Subcutaneous preadipocyte (primary cell): ENCODE results near the gene DGCR6L. TPM values are rescaled to one million over a fixed set of nuclear protein-coding genes. Genes with fewer than 3 reads are reported as not detected.

Experiments used
- total RNA-seq: library from RNA; depleted of rRNA; stranded (reverse); fragments of >200 nt; gene quantifications from 2 replicates; pipeline ENCODE4 v1.2.3, GENCODE V29; 2012

DGCR6L gene
- 35.0 and 41.5 TPM in 2 replicates for total RNA-seq

GRCh38 chr22:20319745-20320658, at the start of gene DGCR6L:
Gene DGCR6L (minus strand): TSS chr22:20320060. CDS start chr22:20319988, 72 bp downstream.

DNA sequence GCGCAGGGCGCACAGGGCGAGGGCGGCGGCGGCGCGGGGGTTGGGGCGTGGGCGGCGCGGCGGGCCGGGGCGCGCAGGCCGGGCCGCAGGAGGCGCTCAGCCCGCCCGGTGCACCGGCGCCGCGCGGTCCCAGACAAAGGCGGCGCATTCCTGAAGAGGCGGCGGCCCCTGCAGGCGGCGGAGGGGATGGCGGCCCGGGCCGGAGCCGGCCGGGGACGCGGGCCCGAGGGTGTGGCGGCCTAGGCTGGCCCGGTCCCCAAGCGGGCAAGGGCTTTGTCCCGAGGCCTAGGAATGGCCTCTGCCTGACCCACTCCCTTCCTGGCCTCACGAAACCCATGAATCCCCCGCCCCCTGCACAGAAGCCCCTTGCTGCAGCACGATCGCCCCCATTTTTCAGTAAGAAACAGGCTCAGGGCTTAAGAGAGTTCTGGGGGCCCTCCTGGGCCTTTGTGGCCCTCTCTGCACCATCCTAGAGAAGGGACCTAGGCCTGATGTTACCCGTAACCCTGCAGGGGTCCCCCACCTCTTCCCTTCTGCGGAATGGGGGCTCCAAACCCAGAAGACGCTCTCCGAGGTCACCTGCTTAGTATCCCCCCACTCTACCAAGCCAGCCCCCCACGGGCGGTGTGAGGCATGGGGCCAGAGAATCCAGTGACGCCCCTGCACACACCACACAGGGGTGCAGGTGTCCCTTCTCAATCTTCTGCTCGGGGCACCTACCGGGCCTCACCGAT, 51.4 kb downstream of the DGCR6L start, which contains the start of gene RTN4R:
TSS of gene RTN4R (minus strand) at position 40 of the 734 bp plus-strand sequence. CDS start 226 bp downstream, outside the sequence.

Other genes starting within 250 kb of the DGCR6L start
- 17.6 and 30.1 TPM in 2 replicates for gene DGCR8, start 239.8 kb downstream of the DGCR6L start, total RNA-seq
- gene RANBP1, start 204.0 kb downstream of the DGCR6L start, total RNA-seq = 221 and 271 TPM in 2 replicates
- 50.3 and 52.8 TPM in 2 replicates for gene TRMT2A, start 202.8 kb downstream of the DGCR6L start, total RNA-seq
- 9.6 and 14.9 TPM in 2 replicates for gene ZDHHC8, start 188.3 kb downstream of the DGCR6L start, total RNA-seq
- 0.37 and 2.2 TPM in 2 replicates for gene CCDC188, start 169.0 kb downstream of the DGCR6L start, total RNA-seq
- 0.59 TPM in 1 of 2 replicates, not detected in the other for gene RTN4R, start 51.7 kb downstream of the DGCR6L start, total RNA-seq
- gene ZNF74, start 74.1 kb upstream of the DGCR6L start, total RNA-seq = 5.5 and 7.0 TPM in 2 replicates
- gene SCARF2, start 117.8 kb upstream of the DGCR6L start, total RNA-seq = 8.0 and 9.6 TPM in 2 replicates
- 19.8 and 22.5 TPM in 2 replicates for gene KLHL22, start 175.7 kb upstream of the DGCR6L start, total RNA-seq
- 39.3 and 52.4 TPM in 2 replicates for gene MED15, start 187.6 kb upstream of the DGCR6L start, total RNA-seq